ENCODE results near the gene AGO1.

GRCh38 chr1:35882586-35882944 is 444 bp upstream of the AGO1 start:
- no peak for TF ChIP-seq CTCF (IDR thresholded peaks at IDR 0.05)
- TF ChIP-seq POLR2A (IDR thresholded peaks at IDR 0.05): no peak
